GM23248 (cell line): Measurements from ENCODE around the gene FARP1.

Experiments
- EZH2 ChIP-seq: fragments of 200-600 bp; sonication (generic); IDR thresholded peaks from 2 replicates; pipeline ENCODE4 v1.6.1; 2018; ENCODE audit warnings: antibody characterized with exemption, mild to moderate bottlenecking; ENCODE audit not compliant: insufficient read depth, poor library complexity, severe bottlenecking
- EZH2phosphoT487 ChIP-seq: fragments of 200-600 bp; sonication (generic); IDR thresholded peaks from 2 replicates; pipeline ENCODE4 v1.6.1; 2018; ENCODE audit warnings: antibody characterized with exemption, moderate library complexity, mild to moderate bottlenecking, low read depth; ENCODE audit not compliant: insufficient read depth

- TF ChIP-seq EZH2 (no peak), EZH2phosphoT487 (no peak)
These were observed 315.5 kb downstream of the FARP1 start for GRCh38 chr13:98458431-98458830.
